Mucosa of rectum (tissue), 2 donors: ENCODE data around the gene SNED1.

Experiments
- H3K27ac ChIP-seq, 2 donors: one replicate each; pipeline ENCODE4 v1.7.0; 2013; ENCODE audit warnings: inconsistent platforms in 2 of 2, low read depth in 2 of 2, low read length in 2 of 2
- H3K27me3 ChIP-seq, 2 donors: one replicate each; pipeline ENCODE4 v1.7.0; 2013; ENCODE audit warnings: low read length in 2 of 2; ENCODE audit not compliant: control insufficient read depth in 2 of 2, insufficient read depth in 2 of 2
- H3K36me3 ChIP-seq, 2 donors: one replicate each; pipeline ENCODE4 v1.7.0; 2013; ENCODE audit warnings: low read length in 2 of 2; ENCODE audit not compliant: control insufficient read depth in 2 of 2, insufficient read depth in 2 of 2
- H3K4me1 ChIP-seq, 2 donors: one replicate each; pipeline ENCODE4 v1.7.0; 2013; ENCODE audit warnings: low read length in 2 of 2, mild to moderate bottlenecking in 1 of 2; ENCODE audit not compliant: control insufficient read depth in 2 of 2, insufficient read depth in 2 of 2
- H3K4me3 ChIP-seq, 2 donors: one replicate each; pipeline ENCODE4 v1.7.0; 2013; ENCODE audit warnings: low read length in 2 of 2
- H3K9ac ChIP-seq, 2 donors: one replicate each; pipeline ENCODE4 v1.7.0; 2013; ENCODE audit warnings: low read length in 2 of 2, low read depth in 1 of 2, mild to moderate bottlenecking in 1 of 2
- H3K9me3 ChIP-seq, 2 donors: one replicate each; pipeline ENCODE4 v1.7.0; 2013; ENCODE audit warnings: low read length in 2 of 2; ENCODE audit not compliant: control insufficient read depth in 2 of 2
- donor health status: healthy.
- donor health status: Normal muscosa, but diverticular disease.

Gene SNED1

DNA sequence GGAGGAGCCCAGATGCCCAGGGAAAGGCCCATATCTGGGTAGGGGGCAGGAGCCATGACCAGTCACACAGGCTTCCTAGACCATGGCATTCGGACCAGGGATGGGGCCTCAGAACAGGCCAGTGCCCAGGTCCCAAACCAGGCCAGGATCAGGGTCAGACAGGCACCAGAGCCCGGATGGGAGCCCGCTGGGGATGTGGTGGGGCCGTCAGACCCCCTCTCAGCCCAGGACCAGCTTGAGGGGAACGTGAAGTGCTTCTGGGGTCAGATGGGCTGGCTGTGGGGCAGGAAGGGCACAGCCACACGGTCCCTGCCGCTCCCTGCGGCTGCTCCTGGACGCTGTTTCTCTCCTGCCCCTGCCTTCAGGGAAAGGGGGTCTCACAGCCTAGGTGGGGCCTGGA is 39.1 kb downstream of the SNED1 start:
- Histone ChIP-seq H3K27ac (no peak overlapping the region), H3K36me3 (peaks cover 0 to 4% of the 10 kb centered on the region in 2 donors), H3K27me3 (peaks cover 2 to 3% of the 10 kb centered on the region in 2 donors), H3K9ac (peak overlapping the region in 1 of 2 donors; percentile 1), H3K4me3 (peak overlapping the region in 1 of 2 donors; percentile 65), H3K4me1 (peaks cover 0 to 3% of the 10 kb centered on the region in 2 donors), H3K9me3 (no peaks in the 10 kb centered on the region)

DNA sequence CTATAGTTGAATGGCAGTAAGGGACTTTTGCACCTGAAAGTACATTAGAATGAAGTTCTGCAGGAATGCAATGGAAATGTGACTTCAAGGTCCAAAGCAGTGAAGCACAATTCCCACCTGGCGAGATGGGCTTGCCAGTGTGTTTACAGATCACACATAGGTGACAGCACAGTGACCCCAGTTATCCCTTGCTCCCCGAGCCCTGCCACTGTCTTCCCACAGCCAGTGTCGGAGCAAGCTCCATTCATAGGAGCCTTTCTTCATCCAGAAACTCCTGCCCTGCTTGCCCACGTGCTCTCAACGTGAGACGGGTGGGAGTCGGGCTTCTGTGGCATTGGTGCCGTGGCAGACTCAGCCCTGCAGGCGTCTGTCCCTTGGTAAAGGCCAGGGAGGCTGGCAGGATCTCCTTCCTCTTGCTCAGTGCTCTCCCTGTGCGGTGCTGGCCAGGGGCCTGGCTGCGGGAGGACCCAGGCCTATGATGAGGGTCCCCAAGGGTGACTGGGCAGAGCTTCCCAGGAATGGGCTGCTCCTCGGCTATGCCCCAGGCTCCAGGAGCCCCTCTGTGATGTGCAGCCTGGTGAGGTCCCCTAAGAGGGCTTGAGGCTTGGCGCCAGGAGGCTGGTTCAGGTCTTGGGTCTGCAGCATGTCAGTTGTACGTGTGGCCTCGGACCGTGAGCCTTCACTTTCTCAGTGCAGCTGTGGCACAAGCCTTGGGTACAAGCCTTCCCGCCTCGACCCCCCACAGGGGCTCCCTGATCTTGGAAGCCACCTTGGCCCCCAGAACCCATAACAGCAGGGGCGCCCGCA is 40.2 kb downstream of the SNED1 start:
- H3K9me3 ChIP-seq = no peaks in the 10 kb centered on the region
- H3K36me3 ChIP-seq = peaks cover 0 to 4% of the 10 kb centered on the region in 2 donors
- H3K4me1 ChIP-seq = peaks cover 0 to 3% of the 10 kb centered on the region in 2 donors
- no peak overlapping the region for H3K4me3 ChIP-seq
- H3K9ac ChIP-seq = no peak overlapping the region
- H3K27me3 ChIP-seq = peaks cover 2 to 3% of the 10 kb centered on the region in 2 donors
- no peak overlapping the region for H3K27ac ChIP-seq

DNA sequence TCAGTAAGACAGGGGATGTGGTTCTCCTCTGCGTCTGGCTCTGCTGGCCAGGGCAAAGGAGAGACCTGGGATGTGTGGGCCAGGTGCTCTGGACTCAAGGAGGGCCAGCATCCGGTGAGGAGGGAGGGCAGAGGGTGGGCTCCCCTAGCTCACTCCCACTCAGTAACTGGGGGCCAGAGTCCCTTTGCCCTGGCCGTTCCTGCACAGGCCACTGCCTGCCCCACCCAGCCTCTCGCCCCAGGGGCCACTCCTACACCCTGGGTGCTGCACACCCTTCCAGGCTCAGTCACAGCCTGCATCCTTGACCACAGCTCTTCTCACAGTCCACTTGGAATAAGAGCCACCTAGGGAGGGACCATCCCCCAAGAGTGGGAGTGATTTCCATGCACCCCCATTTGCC is 41.0 kb downstream of the SNED1 start:
- H3K4me3 ChIP-seq = no peak overlapping the region
- peaks cover 0 to 3% of the 10 kb centered on the region in 2 donors for H3K4me1 ChIP-seq
- H3K27me3 ChIP-seq = peaks cover 2 to 3% of the 10 kb centered on the region in 2 donors
- H3K27ac ChIP-seq = no peak overlapping the region
- H3K9ac ChIP-seq = no peak overlapping the region
- no peaks in the 10 kb centered on the region for H3K36me3 ChIP-seq
- no peaks in the 10 kb centered on the region for H3K9me3 ChIP-seq

DNA sequence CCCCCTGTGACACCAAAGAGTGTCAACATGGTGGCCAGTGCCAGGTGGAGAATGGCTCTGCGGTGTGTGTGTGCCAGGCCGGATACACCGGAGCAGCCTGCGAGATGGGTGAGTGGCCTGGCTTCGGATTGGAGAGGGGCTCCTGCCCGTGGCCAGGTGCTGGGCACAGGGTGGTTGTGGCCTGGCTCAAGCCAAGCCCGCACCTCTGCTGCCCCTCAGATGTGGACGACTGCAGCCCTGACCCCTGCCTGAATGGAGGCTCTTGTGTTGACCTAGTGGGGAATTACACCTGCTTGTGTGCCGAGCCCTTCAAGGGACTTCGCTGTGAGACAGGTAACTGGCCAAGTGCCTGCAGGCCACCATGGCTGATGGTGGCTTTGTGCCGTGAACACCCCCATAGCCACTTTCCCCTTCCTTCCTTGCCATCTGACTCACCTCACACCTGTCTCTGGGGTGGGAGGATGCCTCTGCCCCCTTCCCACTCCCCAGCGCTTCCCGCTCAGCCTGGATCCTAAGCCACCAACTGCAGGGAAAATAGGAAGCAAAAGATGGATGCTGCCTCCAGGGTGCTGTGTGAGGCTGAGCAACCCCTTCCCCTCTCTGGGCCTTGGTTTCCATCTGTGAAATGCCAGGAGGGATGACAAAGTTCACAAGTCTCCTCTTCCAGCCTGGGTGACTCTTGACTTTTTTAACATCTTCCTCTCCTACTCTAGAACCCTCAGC is 41.8 kb downstream of the SNED1 start:
- H3K4me1 ChIP-seq = peaks cover 0 to 3% of the 10 kb centered on the region in 2 donors
- H3K9me3 ChIP-seq = no peaks in the 10 kb centered on the region
- H3K4me3 ChIP-seq = no peak overlapping the region
- no peak overlapping the region for H3K27ac ChIP-seq
- peaks cover 2 to 3% of the 10 kb centered on the region in 2 donors for H3K27me3 ChIP-seq
- H3K36me3 ChIP-seq = no peaks in the 10 kb centered on the region
- H3K9ac ChIP-seq = no peak overlapping the region

DNA sequence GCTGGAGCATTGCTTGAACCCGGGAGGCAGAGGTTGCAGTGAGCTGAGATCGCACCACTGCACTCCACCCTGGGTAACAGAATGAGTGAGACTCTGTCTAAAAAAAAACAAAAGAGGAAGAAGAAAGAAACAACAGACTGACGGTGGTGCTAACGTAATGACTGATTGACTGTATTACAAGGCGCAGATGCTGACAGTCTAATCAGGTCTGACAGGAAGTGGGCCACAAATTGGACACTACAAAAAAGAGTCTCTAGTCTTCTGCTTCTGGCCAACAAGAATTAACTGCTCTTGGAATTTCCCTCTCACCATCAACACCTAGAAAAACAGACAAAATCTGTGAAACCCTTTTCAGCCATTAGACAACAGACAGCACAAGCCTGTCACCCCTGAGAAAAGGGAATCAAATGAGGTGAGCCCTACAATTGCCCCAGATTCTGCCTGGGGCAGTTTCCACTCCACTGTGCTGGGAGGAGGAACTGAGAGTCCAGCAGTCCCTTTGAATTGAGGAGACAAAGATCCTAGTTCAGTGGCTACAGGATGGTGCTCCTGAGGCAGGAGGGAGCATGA is 43.3 kb downstream of the SNED1 start:
- Histone ChIP-seq H3K4me3 (no peak overlapping the region), H3K9me3 (no peaks in the 10 kb centered on the region), H3K27me3 (peaks cover 2 to 3% of the 10 kb centered on the region in 2 donors), H3K4me1 (peaks cover 0 to 3% of the 10 kb centered on the region in 2 donors), H3K9ac (no peak overlapping the region), H3K36me3 (no peaks in the 10 kb centered on the region), H3K27ac (peak overlapping the region in 1 of 2 donors; percentile 0)

DNA sequence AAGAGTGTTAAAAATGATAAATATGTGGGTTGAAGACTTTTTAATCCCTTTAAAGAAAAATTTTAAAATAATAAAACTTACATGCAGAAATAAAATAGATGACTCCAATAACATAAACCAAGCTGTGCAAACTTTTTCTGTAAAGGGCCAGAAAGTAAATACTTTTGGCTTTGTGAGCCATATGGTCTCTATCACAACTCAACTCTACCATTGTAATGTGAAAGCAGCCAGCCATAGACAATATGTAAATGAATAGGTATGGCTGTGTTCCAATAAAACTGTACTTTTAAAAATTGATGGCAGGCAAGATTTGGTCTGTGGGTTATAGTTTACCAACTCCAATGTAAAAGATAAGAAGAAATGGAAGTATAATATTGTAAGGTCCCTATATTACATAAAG is 45.2 kb downstream of the SNED1 start:
- Histone ChIP-seq H3K4me3 (no peak overlapping the region), H3K27ac (no peak overlapping the region), H3K9ac (no peak overlapping the region), H3K36me3 (no peaks in the 10 kb centered on the region), H3K27me3 (no peaks in the 10 kb centered on the region), H3K9me3 (no peaks in the 10 kb centered on the region), H3K4me1 (no peaks in the 10 kb centered on the region)

DNA sequence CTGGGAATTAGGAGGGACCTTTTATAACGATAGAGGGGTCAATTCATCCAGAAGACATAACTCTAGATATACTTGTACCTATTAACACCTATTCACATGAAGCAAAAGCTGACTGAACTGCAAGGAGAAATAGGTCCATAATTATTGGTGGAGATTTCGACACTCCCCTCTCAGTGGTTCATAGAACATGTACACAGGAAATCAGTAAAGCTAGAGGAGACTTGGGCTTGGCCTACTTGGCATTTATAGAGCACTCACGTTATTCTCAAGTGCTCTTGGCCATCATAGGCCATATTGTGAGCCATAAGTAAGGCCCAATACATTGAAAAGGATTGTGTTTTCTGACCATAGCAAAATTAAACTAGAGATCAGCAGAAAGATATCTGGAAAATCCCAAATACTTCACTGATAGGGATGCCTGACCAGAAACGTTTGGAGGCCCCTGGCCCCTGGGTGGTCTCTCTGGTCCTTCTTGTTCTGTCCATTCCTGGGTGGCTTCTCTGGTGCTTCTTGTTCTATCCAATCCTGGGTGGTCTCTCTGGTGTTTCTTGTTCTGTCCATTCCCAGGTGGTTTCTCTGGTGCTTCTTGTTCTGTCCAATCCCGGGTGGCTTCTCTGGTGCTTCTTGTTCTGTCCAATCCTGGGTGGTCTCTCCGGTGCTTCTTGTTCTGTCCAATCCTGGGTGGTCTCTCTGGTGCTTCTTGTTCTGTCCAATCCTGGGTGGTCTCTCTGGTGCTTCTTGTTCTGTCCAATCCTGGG is 49.0 kb downstream of the SNED1 start:
- H3K36me3 ChIP-seq = peaks cover 2% of the 10 kb centered on the region in 2 donors

DNA sequence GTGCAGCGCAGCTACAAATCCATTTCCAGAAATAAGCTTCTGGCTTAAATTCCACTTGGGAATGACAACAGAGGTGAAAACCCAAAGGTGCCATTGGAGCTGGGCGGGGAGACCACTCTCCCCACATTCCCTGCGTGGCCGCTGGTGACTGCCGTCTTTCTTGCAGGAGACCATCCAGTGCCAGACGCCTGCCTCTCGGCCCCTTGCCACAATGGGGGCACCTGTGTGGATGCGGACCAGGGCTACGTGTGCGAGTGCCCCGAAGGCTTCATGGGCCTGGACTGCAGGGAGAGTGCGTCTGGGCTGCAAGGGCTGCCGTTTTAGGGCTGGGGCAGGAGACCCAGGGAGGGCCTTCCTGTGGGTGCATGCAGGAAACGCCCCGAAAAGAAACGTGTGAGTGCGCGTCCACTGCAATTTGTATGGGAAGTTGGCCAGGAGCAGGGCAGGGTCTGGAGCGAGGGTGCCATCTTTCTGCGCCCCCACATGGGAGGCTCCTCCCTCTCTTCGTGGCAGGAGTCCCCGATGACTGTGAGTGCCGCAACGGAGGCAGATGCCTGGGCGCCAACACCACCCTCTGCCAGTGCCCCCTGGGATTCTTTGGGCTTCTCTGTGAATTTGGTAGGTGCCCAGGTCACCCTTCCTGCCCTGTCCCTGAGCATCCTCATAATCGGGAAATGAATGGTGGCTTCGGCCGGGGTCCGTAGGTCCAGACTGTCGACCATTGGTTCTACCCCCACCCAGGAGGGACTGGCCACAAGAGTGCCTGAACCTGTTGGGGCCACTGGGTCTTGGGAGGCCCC is 49.9 kb downstream of the SNED1 start:
- H3K9ac ChIP-seq = no peak overlapping the region
- no peak overlapping the region for H3K27ac ChIP-seq
- H3K9me3 ChIP-seq = no peaks in the 10 kb centered on the region
- H3K4me1 ChIP-seq = no peaks in the 10 kb centered on the region
- peaks cover 2% of the 10 kb centered on the region in 2 donors for H3K36me3 ChIP-seq
- H3K27me3 ChIP-seq = no peaks in the 10 kb centered on the region
- H3K4me3 ChIP-seq = no peak overlapping the region

More for the DNA sequence above, 49.0 kb downstream of the SNED1 start:
- H3K4me1 ChIP-seq = no peaks in the 10 kb centered on the region
- no peaks in the 10 kb centered on the region for H3K27me3 ChIP-seq
- no peak overlapping the region for H3K4me3 ChIP-seq
- no peaks in the 10 kb centered on the region for H3K9me3 ChIP-seq
- no peak overlapping the region for H3K9ac ChIP-seq
- no peak overlapping the region for H3K27ac ChIP-seq

DNA sequence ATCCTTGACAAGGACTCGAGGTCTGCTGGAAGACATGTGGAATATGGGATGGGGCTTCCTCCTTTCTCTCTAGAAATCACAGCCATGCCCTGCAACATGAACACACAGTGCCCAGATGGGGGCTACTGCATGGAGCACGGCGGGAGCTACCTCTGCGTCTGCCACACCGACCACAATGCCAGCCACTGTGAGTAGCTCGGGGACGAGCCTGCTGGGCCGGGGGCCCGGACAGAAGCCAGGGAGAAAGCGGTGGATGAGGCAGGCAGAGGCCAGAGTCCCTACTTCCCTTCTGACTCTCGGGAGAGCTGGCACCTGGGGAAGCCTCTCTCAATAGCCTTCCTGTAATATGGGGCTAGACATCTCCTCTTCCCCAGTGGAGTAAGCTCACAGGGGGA is 50.5 kb downstream of the SNED1 start:
- Histone ChIP-seq H3K9ac (no peak overlapping the region), H3K36me3 (peaks cover 2% of the 10 kb centered on the region in 2 donors), H3K27ac (no peak overlapping the region), H3K4me1 (no peaks in the 10 kb centered on the region), H3K27me3 (no peaks in the 10 kb centered on the region), H3K4me3 (no peak overlapping the region), H3K9me3 (no peaks in the 10 kb centered on the region)
